ENCODE data around the gene MTO1. TPM values are rescaled to one million over a fixed set of nuclear protein-coding genes. Genes with fewer than 3 reads are reported as not detected.
"Not testable (repeated sequence)": the region's sequence is repeated elsewhere in the genome, so short reads cannot be mapped to it uniquely, and the experiment has no call there.

MTO1 gene
- total and polyA plus RNA-seq, 2 of the 4 experiments (the other 2 are of a cell fraction) = 15.0 to 39.8 TPM

DNA sequence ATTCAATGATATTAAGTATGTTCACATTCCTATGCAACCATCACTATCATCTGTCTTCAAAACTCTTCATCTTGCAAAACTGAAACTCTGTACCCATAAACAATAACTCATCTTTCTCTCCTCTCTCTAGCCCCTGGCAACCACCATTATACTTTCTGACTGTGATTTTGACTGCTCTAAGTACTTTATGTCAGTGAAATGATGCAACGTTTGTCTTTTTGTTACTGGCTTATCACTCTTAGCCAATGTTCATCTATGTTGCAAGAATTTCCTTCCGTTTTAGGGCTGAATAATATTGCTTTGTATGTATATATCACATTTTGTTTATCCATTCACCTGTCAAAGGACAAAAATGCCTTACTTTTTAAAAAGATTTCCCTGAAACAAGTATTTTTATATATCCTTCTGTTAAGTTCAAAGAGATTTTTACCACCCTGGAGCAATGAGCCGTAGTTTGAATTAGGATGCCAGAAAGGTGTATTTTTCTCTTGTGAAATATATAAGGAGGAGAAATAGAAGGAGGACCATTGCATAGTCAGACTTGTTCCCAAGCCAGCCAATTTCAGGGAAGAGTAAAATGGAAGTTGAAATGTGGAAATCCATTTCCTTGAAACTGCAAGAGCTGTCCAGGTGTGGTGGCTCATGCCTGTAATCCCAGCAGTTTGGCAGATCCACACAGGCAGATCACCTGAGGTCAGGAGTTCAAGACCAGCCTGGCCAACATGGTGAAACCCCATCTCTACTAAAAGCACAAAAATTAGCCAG lies 5.5 kb upstream of the MTO1 start:
- BruUV-seq (replicated peaks) = no TSS peak

GRCh38 chr6:73459474-73459873 lies 2.1 kb upstream of the MTO1 start:
- H2BK20ac ChIP-seq (ENCODE audit: low read depth, low read length); H3K4me3 ChIP-seq (ENCODE audit: insufficient read depth, low read depth, low read length); H4K20me1 ChIP-seq (ENCODE audit: insufficient read depth, low read length); BruUV-seq (replicated peaks); H3K23ac ChIP-seq (ENCODE audit: low read depth, low read length); intact Hi-C loops (cut with micrococcal nuclease); H3K4ac ChIP-seq (ENCODE audit: low read depth, low read length); H2AK5ac ChIP-seq (ENCODE audit: low read depth, low read length); H2BK15ac ChIP-seq (ENCODE audit: low read depth, low read length); POLR2A ChIA-PET (ENCODE audit: unreplicated experiment); H3K9ac ChIP-seq (ENCODE audit: low read depth, low read length); H2AK9ac ChIP-seq (replicated peaks; ENCODE audit: low read depth, low read length, poor library complexity); H3K27me3 ChIP-seq (ENCODE audit: control insufficient read depth, insufficient read depth, low read length); in situ Hi-C loops (cut with MboI; ENCODE audit: low sequenced_read_pairs); H2AFZ ChIP-seq (replicated peaks; ENCODE audit: low read length, poor library complexity); H3K27ac ChIP-seq (ENCODE audit: insufficient read depth, low read length); H2BK5ac ChIP-seq (ENCODE audit: low read depth, low read length, poor library complexity, severe bottlenecking); H3K56ac ChIP-seq (ENCODE audit: extremely low read depth, insufficient read depth, low read length); H3K4me1 ChIP-seq (ENCODE audit: control insufficient read depth, insufficient read depth, low read length); H3K4me2 ChIP-seq (ENCODE audit: low read depth, low read length); H3K9me1 ChIP-seq (ENCODE audit: insufficient read depth, low read length); H3K9me3 ChIP-seq (ENCODE audit: control insufficient read depth, insufficient read depth, low read length); ATAC-seq (ENCODE audit: low read depth); H3K14ac ChIP-seq (replicated peaks; ENCODE audit: low read depth, low read length); H2BK120ac ChIP-seq (ENCODE audit: low read depth, low read length); H3K36me3 ChIP-seq (ENCODE audit: control insufficient read depth, insufficient read depth, low read length); DNase-seq; H4K8ac ChIP-seq (ENCODE audit: low read depth in 2 of 2, low read length in 2 of 2); dilution Hi-C loops (cut with HindIII; ENCODE audit: low sequenced_read_pairs, unreplicated experiment); H4K91ac ChIP-seq (ENCODE audit: insufficient read depth, low read depth, low read length); H4K5ac ChIP-seq (ENCODE audit: low read depth, low read length); CTCF ChIA-PET; H3K18ac ChIP-seq (ENCODE audit: low read depth, low read length): not testable (repeated sequence)
- H3K79me1 ChIP-seq (ENCODE audit: low read depth in 1 of 2, low read length in 2 of 2) = peaks cover 10 to 27% of the 10 kb centered on the region in 2 experiments; a peak in 3 of 4 replicates
- 74% methylated on average over 3 of the region's 7 CpGs; no CpG with 5 or more reads in 1 of the 2 experiments for WGBS, 2 experiments (ENCODE audit: extremely low coverage in 2 of 2, insufficient read length in 1 of 2)

More for the DNA sequence above, 5.5 kb upstream of the MTO1 start:
- Histone ChIP-seq H3K9ac (ENCODE audit: low read depth, low read length) (no peak overlapping the region), H3K4me3 (ENCODE audit: insufficient read depth, low read depth, low read length) (no peak overlapping the region), H4K91ac (ENCODE audit: insufficient read depth, low read depth, low read length) (no peak overlapping the region), H3K9me3 (ENCODE audit: control insufficient read depth, insufficient read depth, low read length) (no peaks in the 10 kb centered on the region), H3K14ac (replicated peaks; ENCODE audit: low read depth, low read length) (no peak overlapping the region; the same call in 1 of the 2 replicates), H3K36me3 (ENCODE audit: control insufficient read depth, insufficient read depth, low read length) (no peaks in the 10 kb centered on the region), H3K27me3 (ENCODE audit: control insufficient read depth, insufficient read depth, low read length) (no peaks in the 10 kb centered on the region), H2BK5ac (ENCODE audit: low read depth, low read length, poor library complexity, severe bottlenecking) (no peak overlapping the region), H3K4me1 (ENCODE audit: control insufficient read depth, insufficient read depth, low read length) (no peaks in the 10 kb centered on the region), H2AK9ac (replicated peaks; ENCODE audit: low read depth, low read length, poor library complexity) (no peak overlapping the region), H4K8ac (ENCODE audit: low read depth in 2 of 2, low read length in 2 of 2) (no peak overlapping the region), H3K27ac (ENCODE audit: insufficient read depth, low read length) (no peak overlapping the region), H4K5ac (ENCODE audit: low read depth, low read length) (no peak overlapping the region), H3K56ac (ENCODE audit: extremely low read depth, insufficient read depth, low read length) (no peak overlapping the region), H2BK20ac (ENCODE audit: low read depth, low read length) (no peak overlapping the region), H3K9me1 (ENCODE audit: insufficient read depth, low read length) (no peaks in the 10 kb centered on the region), H3K18ac (ENCODE audit: low read depth, low read length) (no peak overlapping the region), H3K4ac (ENCODE audit: low read depth, low read length) (no peak overlapping the region), H3K79me1 (ENCODE audit: low read depth in 1 of 2, low read length in 2 of 2) (peaks cover 4 to 14% of the 10 kb centered on the region in 2 experiments; a peak in 3 of 4 replicates), H3K4me2 (ENCODE audit: low read depth, low read length) (no peak overlapping the region), H2AK5ac (ENCODE audit: low read depth, low read length) (no peak overlapping the region), H2AFZ (replicated peaks; ENCODE audit: low read length, poor library complexity) (no peak overlapping the region), H2BK120ac (ENCODE audit: low read depth, low read length) (no peak overlapping the region), H2BK15ac (ENCODE audit: low read depth, low read length) (no peak overlapping the region), H3K23ac (ENCODE audit: low read depth, low read length) (no peak overlapping the region), H4K20me1 (ENCODE audit: insufficient read depth, low read length) (no peaks in the 10 kb centered on the region)
- POLR2A ChIA-PET (ENCODE audit: unreplicated experiment) = no interaction called here
- DNase-seq (peak; percentile 41), ATAC-seq (ENCODE audit: low read depth) (no peak)
- dilution Hi-C loops (cut with HindIII; ENCODE audit: low sequenced_read_pairs, unreplicated experiment) = no loop called here
- CTCF ChIA-PET = no interaction called here
- in situ Hi-C loops (cut with MboI; ENCODE audit: low sequenced_read_pairs) = no loop called here
- WGBS, 2 experiments (ENCODE audit: extremely low coverage in 2 of 2, insufficient read length in 1 of 2) = 100% methylated on average over 1 of the region's 3 CpGs; no CpG with 5 or more reads in 1 of the 2 experiments
- no peak for TF ChIP-seq FOS (IDR thresholded peaks at IDR 0.05; ENCODE audit: low read depth, low read length)
- peak; percentile 89 for TF ChIP-seq CEBPB (IDR thresholded peaks at IDR 0.05; ENCODE audit: low read depth, low read length)
- no peak for TF ChIP-seq RAD21 (IDR thresholded peaks at IDR 0.05; ENCODE audit: low read length)
- intact Hi-C loops (cut with micrococcal nuclease) = no loop called here

Measured in IMR-90 (cell line).